Lower leg skin (tissue), 4 donors: Measurements from ENCODE around the gene PWWP2A. TPM values are rescaled to one million over a fixed set of nuclear protein-coding genes. Genes with fewer than 3 reads are reported as not detected.
"Not testable (repeated sequence)": the region's sequence is repeated elsewhere in the genome, so short reads cannot be mapped to it uniquely, and the experiment has no call there.

Experiments
- DNase-seq, 2 donors: peaks; one replicate each; pipeline ENCODE4 v3.0.0-alpha.2; 2019; ENCODE audit warnings: low spot score in 2 of 2
- H3K4me3 ChIP-seq: fragments of 200-600 bp; sonication (generic); 2 replicates; pipeline ENCODE4 v1.5.1; 2017; ENCODE audit warnings: mild to moderate bottlenecking, low read depth; ENCODE audit not compliant: poor library complexity, severe bottlenecking
- POLR2A ChIP-seq, 2 donors: fragments of 450-650 bp; IDR thresholded peaks; one replicate each; pipeline ENCODE4 v1.6.1; 2016 to 2017; ENCODE audit warnings: antibody characterized with exemption in 2 of 2, mild to moderate bottlenecking in 1 of 2, moderate library complexity in 1 of 2
- WGBS, 2 donors: methylation state at CpG; one replicate each; pipeline ENCODE4 v1.1.5; 2018; 5-methylcytosine and 5-hydroxymethylcytosine counted together
- intact Hi-C: fragments of 100-400 bp; cut with DNase I; formaldehyde crosslinking; loops from one replicate; pipeline ENCODE4 v1.15.0; 2023; ENCODE audit warnings: low total_unique reads
- total RNA-seq, 4 donors: library from RNA; depleted of rRNA; stranded (reverse); fragments of >200 nt; gene quantifications; one replicate each; pipeline ENCODE4 v1.1.0, GENCODE V29; 2016
- TF ChIP-seq, protein P1 (sequence below), 3 donors: fragments of 450-650 bp; IDR thresholded peaks; one replicate each; pipeline ENCODE4 v1.5.1; 2016; ENCODE audit warnings: antibody characterized with exemption in 3 of 3, mild to moderate bottlenecking in 3 of 3, moderate library complexity in 2 of 3

The PWWP2A gene
- total RNA-seq, 4 donors from 2014 or later, result 43.3 to 46.9 (median 46.4) TPM

GRCh38 chr5:160155017-160155750 is 35.9 kb upstream of the PWWP2A start:
- DNase-seq, result no peak
- 74 to 76% methylated on average over 6 of the region's 6 CpGs for WGBS, 2 donors
- TF ChIP-seq, protein P1, sequence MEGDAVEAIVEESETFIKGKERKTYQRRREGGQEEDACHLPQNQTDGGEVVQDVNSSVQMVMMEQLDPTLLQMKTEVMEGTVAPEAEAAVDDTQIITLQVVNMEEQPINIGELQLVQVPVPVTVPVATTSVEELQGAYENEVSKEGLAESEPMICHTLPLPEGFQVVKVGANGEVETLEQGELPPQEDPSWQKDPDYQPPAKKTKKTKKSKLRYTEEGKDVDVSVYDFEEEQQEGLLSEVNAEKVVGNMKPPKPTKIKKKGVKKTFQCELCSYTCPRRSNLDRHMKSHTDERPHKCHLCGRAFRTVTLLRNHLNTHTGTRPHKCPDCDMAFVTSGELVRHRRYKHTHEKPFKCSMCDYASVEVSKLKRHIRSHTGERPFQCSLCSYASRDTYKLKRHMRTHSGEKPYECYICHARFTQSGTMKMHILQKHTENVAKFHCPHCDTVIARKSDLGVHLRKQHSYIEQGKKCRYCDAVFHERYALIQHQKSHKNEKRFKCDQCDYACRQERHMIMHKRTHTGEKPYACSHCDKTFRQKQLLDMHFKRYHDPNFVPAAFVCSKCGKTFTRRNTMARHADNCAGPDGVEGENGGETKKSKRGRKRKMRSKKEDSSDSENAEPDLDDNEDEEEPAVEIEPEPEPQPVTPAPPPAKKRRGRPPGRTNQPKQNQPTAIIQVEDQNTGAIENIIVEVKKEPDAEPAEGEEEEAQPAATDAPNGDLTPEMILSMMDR (IDR thresholded peaks at IDR 0.05), result no peak
- TF ChIP-seq POLR2A (IDR thresholded peaks at IDR 0.05), result no peak
- no peak overlapping the region for H3K4me3 ChIP-seq
- intact Hi-C loops, result no loop called here

DNA sequence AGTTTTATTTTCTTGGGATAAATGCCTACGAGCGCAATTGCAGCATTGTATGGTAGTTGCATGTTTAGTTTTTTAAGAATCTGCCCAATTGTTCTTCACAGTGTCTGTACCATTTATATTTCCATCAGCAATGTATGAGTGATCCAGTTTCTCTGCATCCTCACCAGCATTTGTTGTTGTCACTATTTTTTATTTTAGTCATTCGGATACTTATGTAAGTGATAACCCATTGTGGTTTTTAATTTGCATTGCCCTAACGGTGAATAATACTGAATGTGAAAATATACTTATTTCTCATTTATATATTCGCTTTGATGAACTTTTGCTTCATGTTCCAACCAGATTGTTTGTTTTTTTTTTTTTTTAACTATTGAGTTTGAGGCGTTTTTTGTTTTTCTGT is 33.7 kb upstream of the PWWP2A start:
- H3K4me3 ChIP-seq, result no peak overlapping the region
- TF ChIP-seq POLR2A (IDR thresholded peaks at IDR 0.05), result no peak
- TF ChIP-seq, protein P1 (IDR thresholded peaks at IDR 0.05), result no peak
- 89 to 90% methylated on average over 6 of the region's 6 CpGs for WGBS, 2 donors
- DNase-seq, result no peak
- intact Hi-C loops, result no loop called here

DNA sequence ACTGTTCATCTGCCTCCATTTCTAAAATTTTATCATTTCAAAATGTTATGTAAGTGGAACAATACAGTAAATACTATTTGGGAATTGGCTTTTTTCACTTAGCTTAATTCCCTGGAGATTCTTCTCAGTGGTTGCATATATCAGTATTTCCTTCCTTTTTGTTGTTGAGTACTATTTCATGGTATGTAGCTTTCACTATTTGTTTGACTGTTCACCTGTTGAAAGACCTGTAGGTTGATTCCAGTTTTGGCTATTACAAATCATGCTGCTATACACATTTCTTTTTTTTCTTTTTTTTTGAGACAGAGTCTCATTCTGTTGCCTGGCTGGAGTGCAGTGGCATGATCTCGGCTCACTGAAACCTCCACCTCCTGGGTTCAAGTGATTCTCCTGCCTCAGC is 33.0 kb upstream of the PWWP2A start:
- intact Hi-C loops, result no loop called here
- no peak for DNase-seq
- 86 to 100% methylated on average over 1 of the region's 1 CpG for WGBS, 2 donors
- no peak overlapping the region for H3K4me3 ChIP-seq
- TF ChIP-seq, protein P1 (IDR thresholded peaks at IDR 0.05), result no peak
- no peak for TF ChIP-seq POLR2A (IDR thresholded peaks at IDR 0.05)

DNA sequence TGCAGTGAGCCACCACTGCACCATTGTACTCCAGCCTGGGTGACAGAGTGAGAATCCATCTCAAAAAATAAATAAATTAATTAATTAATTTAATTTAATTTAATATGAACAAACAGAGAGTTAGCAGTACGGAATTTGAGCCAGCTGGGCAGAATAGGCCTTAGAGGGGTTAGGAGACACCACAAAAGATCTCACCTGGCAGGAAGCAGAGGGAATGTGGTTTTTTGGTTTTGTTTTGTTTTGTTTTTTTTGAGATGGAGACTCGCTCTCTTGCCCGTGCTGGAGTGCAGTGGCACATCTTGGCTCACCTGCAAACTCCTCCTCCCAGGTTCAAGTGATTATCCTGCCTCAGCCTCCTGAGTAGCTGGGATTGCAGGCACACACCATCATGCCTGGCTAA is 31.8 kb upstream of the PWWP2A start:
- TF ChIP-seq, protein P1 (IDR thresholded peaks at IDR 0.05), result no peak
- no peak for TF ChIP-seq POLR2A (IDR thresholded peaks at IDR 0.05)
- intact Hi-C loops, result no loop called here
- no peak overlapping the region for H3K4me3 ChIP-seq
- WGBS, 2 donors, result 77 to 86% methylated on average over 3 of the region's 3 CpGs
- DNase-seq, result no peak

DNA sequence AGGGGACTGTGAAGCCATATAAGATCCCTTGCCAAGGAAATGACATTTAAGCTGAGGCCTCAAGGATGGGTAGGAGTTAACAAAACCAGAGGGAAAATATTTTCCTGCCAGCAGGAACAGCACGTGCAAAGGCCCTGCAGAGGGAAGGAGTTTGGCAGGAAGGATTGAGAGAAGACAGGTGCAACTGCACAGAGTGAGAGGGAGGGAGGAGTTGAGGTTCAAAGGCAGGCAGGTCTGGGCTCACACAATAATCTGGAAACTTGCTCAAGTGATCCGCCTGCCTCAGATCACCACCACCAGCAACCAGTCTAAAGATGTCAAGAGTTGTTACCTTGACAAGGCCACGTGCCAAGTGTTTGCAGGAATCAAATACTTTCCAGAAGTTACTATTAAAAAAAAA is 31.1 kb upstream of the PWWP2A start:
- intact Hi-C loops, result no loop called here
- H3K4me3 ChIP-seq, result no peak overlapping the region
- no peak for DNase-seq
- TF ChIP-seq POLR2A (IDR thresholded peaks at IDR 0.05), result no peak
- TF ChIP-seq, protein P1 (IDR thresholded peaks at IDR 0.05), result no peak
- WGBS, 2 donors, result 46 to 56% methylated on average over 3 of the region's 3 CpGs

GRCh38 chr5:160144436-160144835 is 25.2 kb upstream of the PWWP2A start:
- intact Hi-C loops, DNase-seq, H3K4me3 ChIP-seq: not testable (repeated sequence)
- WGBS, 2 donors, result 83 to 87% methylated on average over 7 of the region's 7 CpGs
